Ovary (tissue), 9 donors: Measurements from ENCODE around the gene FOXN4. TPM values are rescaled to one million over a fixed set of nuclear protein-coding genes. Genes with fewer than 3 reads are reported as not detected.

Experiments used
- DNase-seq, 5 donors: peaks; one replicate each; pipeline ENCODE4 v3.0.0-alpha.2; 2019 to 2020
- H3K27ac ChIP-seq, 2 donors: fragments of 200-600 bp; one replicate each; pipeline versions ENCODE4 v1.5.1 to v1.8.0; 2019 to 2022
- H3K27me3 ChIP-seq: fragments of 200-600 bp; one replicate; pipeline ENCODE4 v1.8.0; 2022
- H3K36me3 ChIP-seq: fragments of 200-600 bp; sonication (generic); one replicate; pipeline ENCODE4 v1.5.1; 2019
- H3K4me1 ChIP-seq: one replicate; pipeline ENCODE4 v1.8.1; 2013; ENCODE audit warnings: mild to moderate bottlenecking, moderate library complexity; ENCODE audit not compliant: insufficient read depth
- H3K4me3 ChIP-seq: fragments of 200-600 bp; sonication (generic); one replicate; pipeline ENCODE4 v1.5.1; 2017
- H3K9me3 ChIP-seq, 2 donors: fragments of 200-600 bp in 1 of 2; sonication (generic) in 1 of 2; one replicate each; pipeline versions ENCODE4 v1.5.1 to v1.8.1; 2013 to 2019; ENCODE audit warnings: mild to moderate bottlenecking in 1 of 2, moderate library complexity in 1 of 2
- EP300 ChIP-seq: sonication (generic); formaldehyde crosslinking; IDR thresholded peaks from one replicate; pipeline ENCODE4 v1.6.1; 2017; ENCODE audit warnings: antibody characterized with exemption
- POLR2A ChIP-seq: fragments of 450-650 bp; IDR thresholded peaks from one replicate; pipeline ENCODE4 v1.6.1; 2017; ENCODE audit warnings: antibody characterized with exemption, mild to moderate bottlenecking, moderate library complexity
- WGBS, 3 donors: extraction: QIAGEN DNeasy Blood & Tissue Kit in 1 of 3; methylation state at CpG; one replicate each; pipeline versions ENCODE4 v1.1.5 to v1.1.7; 2013 to 2017; 5-methylcytosine and 5-hydroxymethylcytosine counted together
- intact Hi-C, 4 donors: fragments of 100-400 bp; cut with DNase I; formaldehyde crosslinking; loops; one replicate each; pipeline versions ENCODE4 v1.11.0 to v1.15.1; 2022 to 2023
- polyA plus RNA-seq, 2 donors: library from polyadenylated mRNA; stranded (reverse); fragments of 200-250 nt in 1 of 2; fragments of 350-450 nt in 1 of 2; fragmentation: Illumina TruSeq in 1 of 2; extraction: RNeasy Lipid Tissue Mini Kit (QIAGEN cat#74804) in 1 of 2; gene quantifications; one replicate each; pipeline ENCODE4 v1.2.3, GENCODE V29; 2013 to 2014
- total RNA-seq, 7 donors: library from RNA; depleted of rRNA in 2 of 7; stranded (reverse); fragments of >200 nt in 2 of 7; fragmentation: NEBNext Ultra II Directional in 3 of 7; extraction: Animal tissue kit (Norgen Biotek cat#: 25700) in 3 of 7; gene quantifications; one replicate each; pipeline versions ENCODE4 v1.1.0 to v1.2.4, GENCODE V29; 2016 to 2023
- TF ChIP-seq, protein P1 (sequence below), 3 donors: fragments of 450-650 bp in 2 of 3; fragments of 200-600 bp in 1 of 3; IDR thresholded peaks; one replicate each; pipeline versions ENCODE4 v1.5.1 to v1.8.0; 2016 to 2022; ENCODE audit warnings: antibody characterized with exemption in 3 of 3, mild to moderate bottlenecking in 1 of 3
- donor health status: DM: no; HTN: no; CAD: no; lungs with moderate emphysema.
- donor health status: DM: no; HTN: no; CAD: no.
- donor health status: Bipolar disorder and iron deficiency.
- donor health status: DM: yes; HTN: yes; CAD: no.
- donor health status: DM: no; HTN: no; CAD: no.
- donor health status: DM: yes; HTN: yes; CAD: no.

FOXN4 gene
- total and polyA plus RNA-seq, 9 donors = 0.05 to 0.80 (median 0.20) TPM; not detected in 6

DNA sequence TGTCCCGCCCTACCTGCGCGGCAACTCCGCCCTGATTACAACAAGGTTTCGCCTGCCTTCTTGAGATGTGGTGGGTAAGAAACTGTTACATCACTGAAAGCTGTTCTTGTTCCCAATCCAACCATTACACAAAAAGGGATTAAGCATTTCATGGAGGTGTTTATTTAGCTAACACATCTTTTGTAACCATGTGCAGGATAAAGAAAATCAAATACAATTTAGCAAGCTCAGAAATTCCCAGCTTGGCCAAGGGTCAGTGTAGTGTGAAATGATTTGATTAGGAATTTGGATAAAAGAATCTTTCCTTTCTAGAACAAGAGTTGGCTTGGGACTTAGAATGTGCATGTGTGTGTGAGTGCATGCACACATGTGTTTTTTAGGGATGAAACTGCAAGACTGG is 6.3 kb downstream of the FOXN4 start:
- Histone ChIP-seq H3K4me1 (no peaks in the 10 kb centered on the region), H3K27me3 (no peaks in the 10 kb centered on the region), H3K9me3 (no peaks in the 10 kb centered on the region), H3K4me3 (no peak overlapping the region), H3K27ac (no peak overlapping the region), H3K36me3 (no peaks in the 10 kb centered on the region)
- WGBS, 3 donors = 75 to 83% (median 81%) methylated on average over 5 of the region's 5 CpGs
- intact Hi-C loops = no loop called here
- DNase-seq = no peak
- TF ChIP-seq, protein P1, sequence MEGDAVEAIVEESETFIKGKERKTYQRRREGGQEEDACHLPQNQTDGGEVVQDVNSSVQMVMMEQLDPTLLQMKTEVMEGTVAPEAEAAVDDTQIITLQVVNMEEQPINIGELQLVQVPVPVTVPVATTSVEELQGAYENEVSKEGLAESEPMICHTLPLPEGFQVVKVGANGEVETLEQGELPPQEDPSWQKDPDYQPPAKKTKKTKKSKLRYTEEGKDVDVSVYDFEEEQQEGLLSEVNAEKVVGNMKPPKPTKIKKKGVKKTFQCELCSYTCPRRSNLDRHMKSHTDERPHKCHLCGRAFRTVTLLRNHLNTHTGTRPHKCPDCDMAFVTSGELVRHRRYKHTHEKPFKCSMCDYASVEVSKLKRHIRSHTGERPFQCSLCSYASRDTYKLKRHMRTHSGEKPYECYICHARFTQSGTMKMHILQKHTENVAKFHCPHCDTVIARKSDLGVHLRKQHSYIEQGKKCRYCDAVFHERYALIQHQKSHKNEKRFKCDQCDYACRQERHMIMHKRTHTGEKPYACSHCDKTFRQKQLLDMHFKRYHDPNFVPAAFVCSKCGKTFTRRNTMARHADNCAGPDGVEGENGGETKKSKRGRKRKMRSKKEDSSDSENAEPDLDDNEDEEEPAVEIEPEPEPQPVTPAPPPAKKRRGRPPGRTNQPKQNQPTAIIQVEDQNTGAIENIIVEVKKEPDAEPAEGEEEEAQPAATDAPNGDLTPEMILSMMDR (IDR thresholded peaks at IDR 0.05) = no peak
- no peak for TF ChIP-seq POLR2A
- no peak for TF ChIP-seq EP300

DNA sequence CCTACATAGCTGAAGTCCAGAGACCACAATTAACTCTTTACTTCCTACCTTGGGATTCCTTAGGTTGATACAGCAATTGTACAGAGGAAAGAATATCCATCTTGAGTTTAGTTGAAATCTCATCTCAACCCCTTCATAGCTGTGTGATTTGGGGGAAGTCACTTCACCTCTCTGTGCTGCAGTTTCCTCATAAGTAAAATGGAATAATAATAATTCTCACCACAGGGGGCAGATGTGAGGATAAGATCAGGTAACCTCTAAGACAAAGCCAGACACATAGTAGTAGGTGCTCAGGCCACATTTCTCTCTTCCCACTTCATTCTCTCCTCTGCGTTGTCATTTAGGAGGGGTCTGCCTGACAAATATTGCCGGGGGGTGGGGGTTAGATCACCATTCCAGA is 6.7 kb downstream of the FOXN4 start:
- no peak overlapping the region for H3K27ac ChIP-seq
- TF ChIP-seq, protein P1 (IDR thresholded peaks at IDR 0.05) = no peak
- TF ChIP-seq EP300 (no peak), POLR2A (no peak)
- no peaks in the 10 kb centered on the region for H3K27me3 ChIP-seq
- no peak for DNase-seq
- H3K36me3 ChIP-seq = no peaks in the 10 kb centered on the region
- H3K4me3 ChIP-seq = no peak overlapping the region
- intact Hi-C loops = no loop called here
- WGBS, 3 donors = 60 to 85% (median 64%) methylated on average over 2 of the region's 2 CpGs
- no peaks in the 10 kb centered on the region for H3K4me1 ChIP-seq
- H3K9me3 ChIP-seq = no peaks in the 10 kb centered on the region

DNA sequence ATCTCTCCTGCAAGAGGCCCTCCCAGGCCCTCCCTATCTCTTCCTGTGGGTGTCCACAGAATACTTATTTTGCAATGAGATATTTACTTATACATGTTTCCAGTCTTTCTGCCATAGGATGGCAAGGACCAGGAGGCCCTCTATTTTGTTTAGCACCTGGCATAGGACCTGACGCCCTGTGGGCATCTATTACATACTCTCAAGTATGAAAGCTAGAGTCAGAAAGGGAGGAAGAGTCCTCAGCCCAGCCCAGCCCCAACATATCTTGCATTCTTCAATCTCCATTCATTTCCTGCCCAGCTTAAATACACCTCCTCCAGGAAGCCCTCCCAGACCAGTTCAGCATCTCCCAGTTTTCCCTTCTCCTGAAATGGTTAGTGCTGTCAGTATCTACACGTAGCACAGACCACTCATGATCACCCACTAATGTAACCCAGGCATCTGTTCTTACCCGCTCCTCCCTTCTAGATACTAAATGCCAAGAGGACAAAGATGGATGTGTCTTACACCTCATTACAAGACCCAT is 7.4 kb downstream of the FOXN4 start:
- no peak for DNase-seq
- no peak overlapping the region for H3K4me3 ChIP-seq
- WGBS, 3 donors = 68 to 74% (median 73%) methylated on average over 3 of the region's 3 CpGs
- H3K4me1 ChIP-seq = no peaks in the 10 kb centered on the region
- H3K36me3 ChIP-seq = no peaks in the 10 kb centered on the region
- H3K27me3 ChIP-seq = no peaks in the 10 kb centered on the region
- no peak overlapping the region for H3K27ac ChIP-seq
- TF ChIP-seq, protein P1 (IDR thresholded peaks at IDR 0.05) = no peak
- TF ChIP-seq POLR2A (no peak), EP300 (no peak)
- no peaks in the 10 kb centered on the region for H3K9me3 ChIP-seq
- intact Hi-C loops = no loop called here

DNA sequence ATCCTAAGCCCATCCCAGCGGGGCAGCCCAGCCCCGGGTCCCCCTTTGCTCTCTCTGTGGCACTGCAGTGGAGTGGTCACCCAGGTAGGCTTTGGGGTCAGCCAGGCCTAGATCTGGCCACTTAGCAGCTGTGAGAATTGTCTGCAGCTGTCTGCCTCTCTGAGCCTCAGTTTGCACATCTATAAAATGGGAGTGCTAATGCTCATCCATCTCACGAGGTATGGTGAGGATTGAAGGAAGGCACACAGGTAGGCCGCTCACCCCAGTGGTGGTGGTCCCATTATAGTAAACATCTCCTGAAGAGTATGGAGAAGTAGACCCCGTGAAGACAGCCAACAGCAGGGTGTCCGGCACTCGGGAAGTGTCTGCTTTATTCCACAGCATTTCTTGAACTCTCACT is 9.2 kb downstream of the FOXN4 start:
- Histone ChIP-seq H3K9me3 (no peaks in the 10 kb centered on the region), H3K27me3 (no peaks in the 10 kb centered on the region), H3K4me3 (no peak overlapping the region), H3K36me3 (no peaks in the 10 kb centered on the region), H3K27ac (no peak overlapping the region), H3K4me1 (no peaks in the 10 kb centered on the region)
- DNase-seq = no peak
- intact Hi-C loops = no loop called here
- 87 to 92% (median 91%) methylated on average over 7 of the region's 7 CpGs for WGBS, 3 donors
- TF ChIP-seq POLR2A = no peak
- TF ChIP-seq, protein P1 (IDR thresholded peaks at IDR 0.05) = no peak
- TF ChIP-seq EP300 = no peak
